Inflammatory macrophage (primary cell): ENCODE measurements around the gene ZYG11B.
"Not testable (repeated sequence)": the region's sequence is repeated elsewhere in the genome, so short reads cannot be mapped to it uniquely, and the experiment has no call there.

ENCODE experiments used
- DNase-seq, 2 donors: peaks; one replicate each; pipeline ENCODE4 v3.0.0-alpha.2; 2020 to 2022
- total RNA-seq, 18 experiments: gene quantifications; one replicate each; lab custom pipeline; 2026; ENCODE audit warnings: mixed read lengths in 6 of 18, inconsistent platforms in 2 of 18; lab: John Stamatoyannopoulos, UW

The ZYG11B gene
- 29.0 to 173 (median 105) reads per million in 18 experiments for total RNA-seq

DNA sequence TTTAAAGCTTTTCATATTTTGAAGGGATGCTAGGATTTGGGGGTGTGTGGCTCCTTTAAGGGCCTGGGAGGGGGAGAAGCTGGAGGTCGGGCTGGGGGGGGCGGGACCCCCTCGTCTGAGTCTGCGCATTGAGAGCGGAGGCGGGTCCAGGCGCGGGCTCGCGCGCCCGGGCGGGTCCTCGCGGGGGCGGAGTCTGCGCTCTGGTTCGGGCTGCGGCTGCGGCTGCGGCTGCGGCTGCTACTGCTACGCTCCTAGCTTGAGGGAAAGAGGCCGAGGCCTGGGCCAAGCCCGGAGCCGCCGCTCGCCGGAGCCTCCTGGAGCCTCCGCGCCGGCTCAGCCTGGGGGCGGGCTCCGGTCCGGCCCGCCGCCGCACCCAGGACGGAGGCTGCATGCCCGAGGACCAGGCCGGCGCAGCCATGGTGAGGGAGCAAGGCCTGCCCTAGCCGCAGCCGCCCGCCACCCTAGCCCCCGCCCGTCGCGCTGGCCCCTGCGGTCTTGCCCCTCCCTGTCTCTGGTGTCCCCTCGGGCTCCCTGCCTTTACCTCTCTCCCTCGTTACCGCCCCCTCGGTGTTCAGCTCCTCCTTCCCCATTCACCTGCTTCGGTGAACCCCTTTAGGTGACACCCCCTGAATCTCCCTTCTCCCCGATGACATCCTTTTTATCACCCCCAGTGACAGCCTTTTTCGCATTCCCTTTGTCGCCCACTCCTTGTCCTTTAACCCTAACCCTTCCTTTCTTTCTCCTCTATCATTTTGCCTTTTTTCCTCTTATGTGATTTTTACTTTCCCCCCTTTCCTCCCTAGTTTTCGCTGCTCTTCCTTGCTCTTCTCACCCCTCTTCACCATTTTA lies at the start of gene ZYG11B:
TSS of gene ZYG11B (plus strand) at position 189 of the 849 bp plus-strand sequence. CDS start at position 390, 201 bp downstream.
- DNase-seq: peak; percentile 90 to 92

DNA sequence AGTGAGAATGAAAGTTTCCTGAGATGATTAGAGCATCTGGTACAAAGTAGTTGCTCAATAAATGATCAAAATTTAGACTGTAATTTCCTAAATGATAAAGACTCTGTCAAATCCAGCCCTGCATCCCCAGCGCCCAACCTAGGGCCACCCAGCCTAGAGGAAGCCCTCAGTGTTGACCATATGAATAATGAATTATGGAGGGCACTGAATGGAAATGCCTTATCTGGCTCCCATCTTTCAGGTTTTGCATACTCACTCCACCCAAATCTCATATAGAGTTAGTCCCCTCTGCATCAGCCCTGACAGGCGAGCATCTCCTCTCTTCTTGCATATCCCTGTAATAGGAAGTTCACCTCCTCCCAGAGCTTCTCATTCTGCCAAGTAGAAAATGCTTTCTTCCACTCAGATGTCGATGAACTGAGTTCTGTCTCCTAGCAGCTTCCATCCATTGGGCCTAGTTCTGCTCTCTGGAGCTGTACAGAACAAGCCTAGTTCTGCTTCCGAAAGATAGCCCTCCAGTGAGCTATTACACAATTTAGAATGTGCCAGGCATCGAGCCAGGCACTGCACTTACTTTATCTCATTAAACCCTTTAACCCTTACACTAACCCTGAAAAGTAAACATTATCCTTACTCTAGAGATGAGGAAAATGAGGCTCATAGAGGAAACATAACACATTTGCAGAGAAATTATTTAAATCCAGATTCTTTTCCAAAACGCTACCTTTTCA lies 49.0 kb upstream of the ZYG11B start:
- DNase-seq: no peak

DNA sequence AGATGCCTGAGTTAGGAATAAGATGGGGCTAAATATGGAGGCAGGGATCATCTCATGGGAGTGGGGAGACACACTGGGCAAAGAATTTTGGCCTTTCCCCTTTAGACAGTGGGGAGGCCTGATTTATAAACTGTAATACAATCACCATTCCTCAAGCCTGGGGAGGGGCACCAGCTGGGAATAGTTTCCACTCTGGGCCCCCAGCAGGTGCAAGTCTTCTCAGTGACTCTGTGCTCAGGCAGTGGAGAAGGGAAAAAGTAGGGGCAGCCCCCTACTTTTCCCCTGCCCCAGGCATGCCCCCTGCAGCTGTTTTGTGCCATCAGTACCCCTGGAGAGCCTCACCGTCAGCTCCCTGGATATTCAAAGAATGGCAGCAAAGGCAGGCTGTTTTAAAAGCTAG lies 47.2 kb upstream of the ZYG11B start:
- no peak for DNase-seq

DNA sequence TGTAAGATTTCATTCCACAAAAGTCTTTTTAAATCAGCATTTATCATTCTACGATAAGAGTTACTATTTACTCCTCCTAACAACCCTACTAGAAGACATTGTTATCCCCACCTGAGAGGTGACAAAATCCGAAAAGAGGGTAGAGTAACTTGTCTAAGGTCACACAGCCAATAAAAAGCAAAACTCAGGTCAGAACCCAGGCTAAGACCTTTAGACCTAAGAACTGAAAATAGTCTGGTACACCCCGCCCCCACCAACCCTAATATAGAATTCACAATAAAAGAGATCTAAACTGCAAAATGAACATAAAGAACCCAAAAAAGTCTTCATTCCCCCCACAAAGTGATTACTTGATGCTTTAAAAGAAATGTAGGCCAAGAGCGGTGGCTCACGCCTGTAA lies 46.8 kb upstream of the ZYG11B start:
- DNase-seq: no peak

DNA sequence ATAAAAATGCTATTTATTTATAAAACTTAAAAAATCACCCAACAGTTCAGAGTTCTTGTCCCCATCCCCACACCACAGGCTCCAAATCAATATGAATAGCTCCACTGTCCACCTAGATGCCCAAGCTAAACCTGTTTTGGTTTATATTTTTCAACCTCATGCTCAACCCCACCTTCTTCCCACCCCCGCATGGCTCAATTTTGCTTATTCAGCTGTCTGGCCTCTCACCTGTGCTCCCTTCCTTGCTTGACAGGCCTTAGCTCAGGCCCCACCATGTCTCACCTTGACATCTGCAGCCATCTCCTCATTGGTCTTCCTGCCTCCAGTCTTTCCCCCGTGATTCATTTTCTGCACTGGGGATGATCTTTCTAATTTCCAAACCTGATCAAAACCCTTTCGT lies 45.9 kb upstream of the ZYG11B start:
- no peak for DNase-seq

DNA sequence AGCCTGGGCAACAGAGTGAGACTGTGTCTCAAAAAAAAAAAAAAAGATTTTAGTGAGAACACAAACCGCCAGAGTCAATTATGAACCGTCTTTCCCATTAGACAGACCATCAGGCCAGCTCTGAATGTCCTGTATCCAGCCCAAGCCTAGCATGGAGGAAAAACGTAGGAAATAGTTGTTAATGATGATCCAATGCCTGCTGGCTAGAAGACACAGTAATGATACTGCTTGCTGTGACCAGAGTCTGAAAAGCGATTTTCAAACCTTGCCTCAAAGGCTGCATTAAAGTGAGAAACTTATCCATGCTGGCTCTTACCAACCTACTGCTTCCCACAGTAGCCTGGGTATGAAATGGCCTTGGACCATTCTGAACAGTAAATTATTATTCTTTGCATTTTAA lies 45.1 kb upstream of the ZYG11B start:
- DNase-seq: no peak

DNA sequence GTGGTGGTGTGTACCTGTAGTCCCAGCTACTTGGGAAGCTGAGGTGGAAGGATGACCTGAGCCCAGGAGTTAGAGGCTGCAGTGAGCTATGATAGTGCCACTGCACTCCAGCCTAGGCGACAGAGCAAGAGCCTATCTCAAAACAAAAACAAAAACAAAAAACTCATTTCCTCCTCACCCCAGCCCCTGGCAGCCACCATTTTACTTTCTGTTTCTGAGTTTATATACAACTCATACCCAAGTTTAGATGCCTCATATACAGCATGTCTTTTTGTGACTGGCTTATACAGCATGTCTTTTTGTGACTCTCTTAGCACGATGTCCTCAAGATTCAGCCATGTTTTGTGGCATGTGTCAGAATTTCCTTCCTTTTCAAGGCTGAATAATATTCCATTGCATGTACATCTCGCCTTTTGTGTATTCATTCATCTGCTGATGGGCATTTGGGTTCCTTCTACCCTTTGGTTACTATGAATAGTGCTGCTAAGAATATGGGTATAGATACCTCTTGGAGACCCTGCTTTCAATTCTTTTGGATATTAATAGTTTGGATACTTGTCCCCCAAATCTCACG lies 42.8 kb upstream of the ZYG11B start:
- no peak for DNase-seq

DNA sequence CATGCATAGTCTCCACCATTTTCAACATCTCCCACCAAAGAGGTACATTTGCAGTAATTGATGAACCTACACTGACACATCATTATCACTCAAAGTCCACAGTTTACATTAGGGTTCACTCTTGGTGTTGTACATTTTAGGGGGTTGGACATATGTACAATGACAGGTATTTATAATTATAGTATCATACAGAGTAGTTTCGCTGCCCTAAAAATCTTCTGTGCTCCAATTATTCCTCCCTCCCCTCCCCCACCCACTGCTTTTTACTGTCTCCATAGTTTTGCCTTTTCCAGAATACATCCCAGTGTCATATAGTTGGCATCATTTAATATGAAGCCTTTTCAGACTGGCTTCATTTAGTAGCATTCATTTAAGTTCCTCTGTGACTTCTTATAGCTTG lies 41.7 kb upstream of the ZYG11B start:
- DNase-seq: no peak

DNA sequence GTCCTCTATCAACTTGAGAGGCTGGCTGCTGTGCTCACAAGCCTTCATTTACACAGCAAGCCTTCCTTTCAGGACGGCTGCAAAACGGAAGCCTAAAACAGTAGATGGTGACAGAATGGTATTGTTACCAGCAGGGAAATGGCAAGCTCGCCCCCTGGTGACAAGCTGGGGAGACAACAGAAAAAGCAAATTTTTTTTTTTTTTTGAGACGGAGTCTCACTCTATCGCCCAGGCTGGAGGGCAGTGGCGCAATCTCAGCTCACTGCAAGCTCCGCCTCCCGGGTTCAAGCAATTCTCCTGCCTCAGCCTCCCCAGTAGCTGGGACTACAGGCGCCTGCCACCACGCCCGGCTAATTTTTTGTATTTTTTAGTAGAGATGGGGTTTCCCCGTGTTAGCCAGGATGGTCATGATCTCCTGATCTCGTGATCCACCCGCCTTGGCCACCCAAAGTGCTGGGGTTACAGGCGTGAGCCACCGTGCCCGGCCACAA lies 39.9 kb upstream of the ZYG11B start:
- peak; percentile 75 to 83 for DNase-seq

DNA sequence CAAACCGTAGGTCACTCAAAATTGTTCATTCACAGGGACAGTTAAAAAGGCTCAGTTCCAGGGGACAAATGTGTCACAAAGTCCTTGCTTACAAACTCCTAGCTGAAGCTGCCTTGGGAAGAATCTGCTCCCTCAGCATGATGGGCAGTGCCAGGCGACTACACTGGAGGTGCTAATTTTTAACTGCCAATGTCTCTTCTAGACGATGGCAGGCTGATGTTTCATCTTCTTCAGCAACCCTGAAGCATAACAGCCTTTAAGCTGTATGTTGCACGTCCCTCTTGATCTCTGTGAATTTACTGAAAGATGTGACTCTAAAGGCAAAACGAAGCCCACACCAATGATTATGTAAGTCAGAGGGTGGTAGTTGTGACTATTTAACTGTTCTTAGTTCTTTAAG lies 39.4 kb upstream of the ZYG11B start:
- no peak for DNase-seq

DNA sequence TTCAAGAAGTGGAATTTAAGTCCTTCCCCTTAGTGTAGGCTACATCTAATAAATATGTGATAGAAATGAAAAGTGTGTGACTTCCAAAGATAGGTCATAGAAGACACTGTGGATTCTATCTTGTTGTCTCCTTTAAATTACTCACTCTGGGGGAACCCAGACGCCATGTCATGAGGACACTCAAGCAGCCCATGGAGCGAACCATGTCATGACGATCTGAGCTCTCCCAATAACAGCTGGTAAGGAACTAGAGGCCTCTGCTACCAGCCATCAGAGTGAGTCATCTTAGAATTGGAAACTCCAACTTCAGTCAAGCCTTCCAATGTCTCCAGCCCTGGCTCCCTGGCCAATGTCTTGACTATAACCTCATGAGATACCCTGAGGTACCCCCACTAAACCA lies 34.4 kb upstream of the ZYG11B start:
- peak in 1 of 2 donors; percentile 17 for DNase-seq

DNA sequence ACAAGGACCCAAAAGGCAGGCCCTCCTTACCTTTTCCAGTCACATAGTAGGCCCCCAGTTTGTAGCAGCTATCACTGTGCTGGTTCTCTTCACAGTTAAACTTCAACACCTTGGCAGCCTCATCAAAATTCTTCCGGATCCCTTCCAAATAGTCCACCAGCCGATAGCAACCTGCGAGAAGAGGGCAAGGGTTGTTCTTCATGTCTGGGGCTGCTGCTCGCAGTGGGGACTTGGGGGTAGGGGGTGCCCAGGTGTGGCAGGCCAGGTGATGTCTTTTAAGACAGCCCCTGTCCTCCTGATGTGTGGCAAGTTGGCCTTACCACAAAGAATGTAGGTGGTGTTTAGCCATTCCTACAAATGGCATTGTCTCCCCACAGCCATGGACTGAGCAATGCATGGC lies 33.6 kb upstream of the ZYG11B start:
- no peak for DNase-seq

DNA sequence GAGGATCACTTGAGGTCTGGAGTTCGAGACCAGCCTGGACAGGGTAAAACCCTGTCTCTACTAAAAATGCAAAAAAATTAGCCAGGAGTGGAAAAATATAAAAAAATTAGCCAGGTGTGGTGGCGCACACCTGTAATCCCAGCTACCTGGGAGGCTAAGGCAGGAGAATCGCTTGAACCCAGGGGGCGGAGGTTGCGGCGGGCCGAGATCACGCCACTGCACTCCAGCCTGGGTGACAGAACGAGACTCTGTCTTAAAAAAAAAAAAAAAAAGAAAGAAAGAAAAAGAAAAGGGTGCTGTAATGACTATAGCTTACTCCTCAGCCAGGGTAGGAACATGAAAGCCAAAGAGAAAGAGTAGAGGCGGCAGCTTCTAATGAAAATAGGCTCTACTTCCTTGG lies 32.9 kb upstream of the ZYG11B start:
- not testable (repeated sequence) for DNase-seq

DNA sequence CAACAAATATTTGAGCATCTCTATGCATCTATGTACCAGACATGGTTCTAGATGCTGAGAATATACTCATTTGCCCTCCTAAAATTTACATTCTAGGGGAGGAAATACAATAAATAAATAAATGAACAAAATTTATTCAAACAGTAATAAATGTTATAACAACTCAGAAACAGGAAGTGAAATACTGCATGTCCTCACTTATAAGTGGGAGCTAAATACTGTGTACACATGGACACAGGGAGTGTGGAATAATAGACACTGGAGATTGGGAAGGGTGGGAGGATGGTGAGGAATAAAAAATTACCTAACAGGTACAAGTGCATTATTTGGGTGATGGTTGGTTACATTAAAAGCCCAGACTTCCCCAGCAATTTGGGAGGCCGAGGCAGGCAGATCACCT lies 32.4 kb upstream of the ZYG11B start:
- DNase-seq: no peak

DNA sequence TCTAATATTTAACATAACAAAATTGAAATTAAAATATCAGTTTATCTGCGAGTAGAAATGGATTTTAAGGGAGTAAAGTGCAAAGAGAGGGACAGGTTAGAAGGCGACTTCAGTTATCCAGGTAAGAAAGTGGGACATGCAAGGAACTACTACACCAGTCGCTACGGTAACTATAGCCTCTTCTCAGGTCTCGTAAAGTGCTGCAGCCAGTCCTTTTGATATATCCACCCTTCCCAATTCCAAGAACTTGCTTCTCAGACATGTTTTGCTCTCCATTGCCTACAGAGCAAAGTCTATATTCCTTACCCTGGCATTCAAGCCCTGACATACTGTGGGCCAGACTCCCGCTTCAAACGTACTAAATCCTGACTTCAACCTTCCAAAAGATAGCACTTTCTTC lies 30.6 kb upstream of the ZYG11B start:
- DNase-seq: no peak

DNA sequence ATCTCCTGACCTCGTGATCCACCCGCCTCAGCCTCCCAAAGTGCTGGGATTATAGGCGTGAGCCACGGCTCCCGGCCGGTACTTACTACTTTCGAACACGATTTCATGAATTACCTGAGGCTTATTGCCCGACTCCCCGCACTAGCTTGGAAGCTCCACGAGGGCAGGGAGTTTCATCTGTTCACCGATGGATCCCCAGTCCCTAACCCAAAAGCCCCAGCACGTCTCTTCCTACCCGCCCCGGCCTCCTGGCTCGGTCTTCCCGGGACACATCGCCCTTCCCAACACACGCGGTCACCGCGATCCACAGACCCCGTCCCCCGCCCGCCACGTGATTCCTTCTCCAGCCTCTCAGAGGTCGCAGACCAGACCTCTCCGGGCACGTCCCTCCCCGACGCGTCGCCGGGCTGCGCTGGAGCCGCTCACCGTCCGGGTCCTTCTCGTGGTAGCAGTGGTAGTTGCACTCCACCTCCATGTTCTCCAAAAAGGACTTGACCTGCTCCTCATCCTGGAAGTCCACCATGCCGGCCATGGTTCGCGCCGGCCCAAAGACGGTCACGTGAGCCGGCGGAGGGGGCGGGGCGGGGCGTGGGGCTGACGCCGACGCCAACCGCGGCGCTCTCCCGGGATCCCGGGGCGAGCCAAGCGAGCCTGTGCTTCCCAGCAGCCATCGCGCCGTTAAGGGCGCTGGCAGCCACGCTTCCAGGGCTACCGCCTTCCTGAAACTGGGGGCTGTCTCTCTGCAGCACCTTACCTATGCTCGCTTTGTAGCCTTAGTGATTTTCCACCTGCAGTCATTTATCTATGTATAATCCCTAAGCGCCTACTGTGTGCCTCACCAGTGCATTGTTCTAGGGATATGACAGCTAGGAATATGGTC lies 28.2 kb upstream of the ZYG11B start, which contains the start of gene COA7:
TSS of gene COA7 (minus strand) at position 553 of the 880 bp plus-strand sequence. CDS start at position 532, 21 bp downstream.
- peak; percentile 82 to 91 for DNase-seq

DNA sequence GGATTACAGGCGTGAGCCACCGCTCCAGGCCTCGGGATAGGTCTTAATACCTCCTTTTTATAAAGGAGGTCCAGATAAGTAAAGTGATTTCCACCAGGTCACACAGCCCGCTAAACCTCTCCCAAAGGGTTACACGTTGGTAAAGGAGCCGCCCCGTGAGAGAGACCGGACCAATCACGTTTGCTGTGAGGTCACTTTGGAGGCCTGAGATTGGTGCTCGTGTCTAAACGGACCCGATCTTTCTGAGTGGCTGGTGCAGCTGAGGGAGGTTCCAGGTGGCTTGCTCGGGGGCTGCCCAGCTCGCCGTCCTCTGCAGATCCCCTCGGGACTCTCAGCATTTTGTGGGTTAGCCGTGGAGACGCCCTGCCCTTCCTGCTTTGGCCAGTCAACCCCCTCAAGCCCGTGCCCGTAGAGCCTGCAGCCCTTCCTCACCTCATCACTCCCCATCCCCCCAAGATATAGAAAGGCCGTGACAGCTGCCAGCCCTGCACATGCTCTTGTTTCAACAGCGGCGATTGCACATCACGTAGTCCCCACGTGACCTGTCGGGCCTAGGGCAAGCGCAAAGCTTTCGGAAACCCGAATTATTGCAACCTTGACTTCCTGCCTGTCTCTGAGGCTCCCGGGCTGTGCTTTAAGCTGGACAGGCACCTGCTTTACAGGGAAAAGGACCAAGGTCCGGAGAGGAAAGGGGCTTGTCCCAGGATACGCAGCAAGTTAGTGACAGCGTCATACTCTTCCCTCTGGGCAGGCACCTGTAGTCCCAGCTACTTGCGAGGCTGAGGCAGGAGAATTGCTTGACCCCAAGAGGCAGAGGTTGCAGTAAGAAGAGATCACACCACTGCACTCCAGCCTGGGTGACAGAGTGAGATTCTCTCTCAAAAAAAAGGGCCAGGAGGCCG lies 23.1 kb upstream of the ZYG11B start:
- DNase-seq: peak; percentile 95

DNA sequence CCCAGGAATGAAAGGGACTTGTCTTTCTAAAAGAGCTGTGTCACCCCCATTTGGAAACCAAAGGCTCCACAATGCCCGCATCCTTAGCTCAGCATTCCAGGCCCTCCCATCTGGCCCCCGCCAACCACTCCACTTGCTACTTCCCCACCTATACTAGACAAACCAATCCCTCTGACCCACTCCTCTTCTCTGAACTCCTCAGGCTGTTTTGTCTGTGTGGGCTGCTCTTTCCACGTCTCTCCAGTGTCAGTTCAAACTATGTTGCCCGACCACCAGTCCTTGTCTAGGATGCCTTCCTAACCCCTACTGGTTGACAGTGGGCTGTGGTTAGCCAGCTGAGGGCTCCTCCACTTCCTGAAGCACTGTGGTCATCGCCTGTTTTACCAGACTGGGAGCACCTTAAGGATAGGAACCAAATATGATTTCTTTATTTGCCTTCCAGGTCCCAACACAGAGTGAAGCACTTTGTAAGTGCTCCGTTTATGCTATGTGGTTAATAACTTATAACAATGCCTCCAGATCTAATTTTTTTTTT lies 20.1 kb upstream of the ZYG11B start:
- no peak for DNase-seq

DNA sequence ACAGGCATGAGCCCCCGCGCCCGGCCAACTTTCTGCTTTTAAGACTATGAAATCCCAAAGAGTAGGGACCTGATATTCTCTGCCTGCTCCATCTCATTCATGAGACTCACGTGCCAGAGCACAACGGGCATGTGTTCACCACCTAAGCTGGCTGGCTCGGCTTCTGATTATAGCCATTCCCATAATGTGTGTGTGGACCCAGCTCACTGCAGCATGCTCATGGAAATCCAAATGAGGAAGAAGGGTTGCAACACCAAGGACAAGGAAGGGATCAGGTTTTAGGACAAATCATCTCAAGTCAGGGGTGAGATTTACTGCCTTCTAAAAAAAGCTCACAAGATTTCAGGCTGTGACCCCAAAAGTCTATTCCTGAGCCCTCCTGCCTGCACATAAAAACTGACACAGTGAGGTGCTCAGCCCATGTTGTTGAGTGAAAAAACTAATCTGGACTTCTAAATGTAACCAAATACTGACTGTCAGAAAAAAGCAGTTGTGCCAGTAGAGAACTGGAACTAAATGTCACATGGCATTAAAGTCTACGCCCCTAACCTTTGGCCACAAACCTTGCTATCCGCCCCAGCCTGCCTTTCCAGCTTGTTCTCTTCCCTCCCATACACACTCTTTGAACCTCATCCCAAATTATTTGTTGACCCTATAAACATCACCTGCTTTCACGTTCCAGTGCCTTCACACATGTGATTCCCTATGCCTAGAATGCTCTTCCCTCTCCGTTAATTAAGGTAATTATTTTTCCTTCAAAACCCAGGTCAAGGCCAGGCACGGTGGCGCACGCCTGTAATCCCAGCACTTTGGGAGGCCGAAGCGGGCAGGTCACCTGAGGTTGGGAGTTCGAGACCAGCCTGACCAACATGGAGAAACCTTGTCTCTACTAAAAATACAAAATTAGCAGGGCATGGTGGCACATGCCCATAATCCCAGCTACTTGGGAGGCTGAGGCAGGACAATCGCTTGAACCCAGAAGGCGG lies 19.0 kb upstream of the ZYG11B start:
- peak; percentile 67 to 79 for DNase-seq
